ENCODE data around the gene PSEN1.

GRCh38 chr14:73243341-73243740 is 107.0 kb downstream of the PSEN1 start:
- TF ChIP-seq CTCF (conservative IDR thresholded peaks at IDR 0.05; ENCODE audit: low read depth, low read length) (no peak), EZH2 (IDR thresholded peaks at IDR 0.05; ENCODE audit: borderline replicate concordance, low read depth, low read length, poor library complexity, severe bottlenecking) (no peak)
